Right hindlimb (tissue), 1 donor: Measurements from ENCODE around the gene CCDC183.
"Not testable (repeated sequence)": the region's sequence is repeated elsewhere in the genome, so short reads cannot be mapped to it uniquely, and the experiment has no call there.

ENCODE experiments used
- DNase-seq: peaks from one replicate; pipeline ENCODE4 v3.0.0-alpha.2; 2018

The CCDC183 gene

DNA sequence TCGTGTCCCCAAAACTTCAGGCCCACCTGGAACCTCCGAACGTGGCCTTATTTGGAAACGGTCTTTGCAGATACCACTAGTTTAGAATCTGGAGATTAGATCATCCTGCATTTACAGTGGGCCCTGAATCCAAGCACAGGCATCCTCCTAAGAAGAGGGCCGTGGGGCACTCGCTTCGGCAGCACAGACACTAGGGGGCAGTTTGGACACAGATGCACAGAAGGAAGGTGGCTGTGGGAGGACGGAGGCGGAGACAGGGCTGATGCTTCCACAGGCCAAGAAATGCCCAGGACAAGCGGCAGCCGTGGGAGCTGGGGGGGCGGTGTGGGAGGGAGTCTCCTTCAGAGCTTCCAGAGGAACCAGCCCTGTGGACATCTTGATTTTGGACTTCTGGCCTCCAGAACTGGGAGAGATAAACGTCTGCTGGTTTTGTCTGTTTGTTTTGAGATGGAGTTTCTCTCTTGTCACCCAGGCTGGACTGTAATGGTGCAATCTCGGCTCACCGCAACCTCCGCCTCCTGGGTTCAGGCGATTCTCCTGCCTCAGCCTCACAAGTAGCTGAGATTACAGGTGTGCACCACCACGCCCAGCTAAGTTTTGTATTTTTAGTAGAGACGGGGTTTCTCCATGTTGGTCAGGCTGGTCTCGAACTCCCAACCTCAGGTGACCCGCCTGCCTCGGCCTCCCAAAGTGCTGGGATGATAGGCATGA, 35.1 kb upstream of the CCDC183 start:
- not testable (repeated sequence) for DNase-seq

DNA sequence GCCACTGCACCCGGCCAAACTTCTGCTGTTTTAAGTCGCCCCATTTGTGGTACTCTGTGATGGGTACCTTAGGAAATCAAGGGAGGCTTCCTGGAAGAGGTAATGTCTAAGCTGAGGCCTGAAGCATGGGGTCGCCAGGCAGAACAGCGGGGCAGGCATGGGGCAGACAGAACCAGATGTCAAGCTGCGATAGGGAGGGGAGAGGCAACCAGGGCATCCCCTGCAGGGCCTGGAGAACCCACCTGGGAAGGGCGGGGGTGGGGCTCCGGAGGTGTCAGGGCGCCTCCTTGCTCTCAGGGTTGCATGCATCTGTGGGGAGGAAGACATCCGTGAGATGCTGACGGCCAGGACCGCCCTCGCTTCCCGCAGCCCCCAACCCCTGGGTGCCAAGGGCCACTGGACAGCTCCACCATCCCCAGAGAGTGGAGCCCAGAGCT, 34.6 kb upstream of the CCDC183 start:
- DNase-seq, result no peak

DNA sequence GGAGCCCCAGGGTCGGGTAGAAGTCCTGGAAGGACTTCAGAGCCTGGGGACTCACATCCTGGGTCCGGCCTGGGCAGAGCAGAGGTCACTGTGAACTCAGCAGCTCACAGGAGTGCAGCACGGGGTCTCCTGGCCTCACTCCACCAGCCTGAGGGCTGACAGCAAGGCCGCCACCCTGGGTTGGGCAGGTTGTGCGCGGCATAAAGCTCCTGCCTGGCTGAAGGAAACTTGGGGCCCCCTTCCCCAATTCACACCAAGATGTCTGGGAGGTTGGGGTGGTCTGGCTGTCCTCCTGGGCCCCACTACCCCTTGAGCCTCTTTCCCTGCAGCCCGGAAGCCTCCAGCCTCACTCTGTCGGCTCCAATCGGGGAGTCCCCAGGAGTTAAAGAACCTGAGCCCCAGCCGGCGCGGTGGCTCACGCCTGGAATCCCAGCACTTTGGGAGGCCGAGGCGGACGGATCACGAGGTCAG, 33.9 kb upstream of the CCDC183 start:
- DNase-seq, result no peak

DNA sequence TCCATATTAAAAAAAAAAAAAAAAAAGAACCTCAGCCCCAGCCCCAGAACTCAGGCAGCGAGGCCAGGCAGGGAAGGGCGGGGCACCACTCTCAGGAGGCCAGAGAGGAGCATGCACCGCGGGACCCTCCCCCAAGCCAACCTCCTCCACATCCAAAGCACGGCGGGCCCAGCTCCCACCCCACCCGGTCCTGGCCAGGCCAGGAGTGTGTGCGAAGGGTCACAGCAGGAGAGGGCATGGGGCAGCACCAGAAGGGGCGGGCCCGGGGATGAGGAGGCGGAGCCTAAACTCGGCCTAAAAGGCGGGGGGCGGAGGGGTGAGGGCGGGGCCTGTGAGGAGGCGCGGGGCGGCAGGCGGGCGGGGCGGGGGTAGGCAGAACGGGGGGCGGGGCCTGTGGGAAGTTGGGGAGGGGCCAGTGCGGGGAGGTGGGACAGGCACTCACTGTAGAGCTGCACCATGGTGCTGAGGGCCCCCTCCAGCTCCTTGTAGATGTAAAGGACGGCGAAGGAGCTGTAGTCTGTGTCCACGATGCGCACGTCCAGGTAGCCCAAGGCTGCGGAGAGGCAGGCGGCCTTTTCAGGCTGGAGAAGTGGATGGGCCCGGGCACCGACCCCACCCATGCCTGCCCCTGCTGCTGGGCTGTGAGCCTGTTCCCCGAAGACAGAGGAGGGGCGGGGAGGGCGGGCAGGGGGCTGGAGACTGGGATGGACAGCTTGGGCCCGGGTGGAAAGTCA, 33.1 kb upstream of the CCDC183 start:
- DNase-seq, result peak; percentile 64

DNA sequence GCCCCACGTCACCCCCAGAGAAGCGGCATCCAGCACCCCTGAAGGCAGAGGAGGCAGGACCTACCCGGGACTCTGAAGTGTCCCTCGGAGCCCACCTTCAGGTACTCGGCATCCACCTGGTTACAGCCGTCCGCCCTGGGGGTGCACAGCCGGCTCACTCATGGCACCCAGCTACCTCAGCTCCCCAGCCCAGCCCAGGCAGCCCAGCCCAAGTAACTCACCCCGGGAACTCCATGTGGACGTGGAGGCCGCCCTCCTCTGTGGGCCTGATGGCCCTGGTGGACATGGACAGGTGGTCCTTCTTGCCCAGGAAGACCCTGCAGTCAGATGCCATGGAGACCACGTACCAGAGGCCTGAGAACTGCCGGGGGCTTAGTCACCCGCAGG, 32.5 kb upstream of the CCDC183 start:
- DNase-seq, result no peak

DNA sequence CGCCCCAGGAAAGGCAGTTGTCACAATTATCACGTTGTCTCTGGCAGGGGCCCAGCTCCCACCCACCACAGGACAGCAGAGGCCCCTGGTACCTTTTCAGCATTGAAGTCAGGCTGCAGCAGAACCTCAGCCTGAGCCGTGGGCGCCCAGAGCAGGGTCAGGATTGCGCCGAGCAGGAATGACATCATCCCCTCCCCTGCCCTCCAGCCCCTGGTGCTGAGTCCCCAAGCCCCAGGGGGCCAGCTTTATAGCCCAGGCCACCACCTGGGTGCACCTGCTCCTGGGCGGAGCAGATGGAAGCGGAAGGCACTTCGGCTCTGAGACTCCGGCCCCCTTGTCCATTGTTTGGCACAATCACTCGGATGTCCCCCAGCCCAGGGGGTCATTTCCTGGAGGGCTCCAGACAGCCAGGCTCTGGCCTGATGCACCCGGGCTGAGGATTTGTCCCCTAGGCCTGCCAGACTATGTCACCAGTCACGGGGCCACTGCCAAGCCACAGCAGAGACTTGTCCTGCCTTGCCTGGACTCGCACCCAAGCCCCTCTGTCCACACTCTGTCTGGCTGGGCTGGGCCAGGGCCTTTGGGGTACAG, 31.7 kb upstream of the CCDC183 start, which contains the start of gene LCN15:
TSS of gene LCN15 (minus strand) at position 218 of the 591 bp plus-strand sequence. CDS start at position 188, 30 bp downstream.
- no peak for DNase-seq

DNA sequence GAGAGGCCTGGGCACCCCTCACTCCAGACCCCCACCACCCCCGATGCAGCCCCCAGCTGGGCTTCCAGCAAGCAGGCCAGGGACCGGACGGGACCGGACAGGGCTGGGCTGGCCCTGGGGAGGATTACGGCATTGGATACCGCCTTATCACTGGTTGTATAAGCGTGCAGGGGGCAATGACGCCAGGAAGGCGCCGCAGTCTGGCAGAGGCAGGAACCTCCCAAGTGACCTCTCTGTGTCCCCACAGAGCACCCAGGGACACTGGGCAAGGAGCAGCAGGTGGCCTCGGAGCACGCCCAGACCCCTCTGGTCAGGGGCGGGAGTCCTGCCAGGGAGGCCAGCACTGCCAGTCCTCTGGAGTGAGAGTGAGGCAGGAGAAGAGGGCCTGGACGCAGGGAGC, 31.1 kb upstream of the CCDC183 start:
- no peak for DNase-seq

DNA sequence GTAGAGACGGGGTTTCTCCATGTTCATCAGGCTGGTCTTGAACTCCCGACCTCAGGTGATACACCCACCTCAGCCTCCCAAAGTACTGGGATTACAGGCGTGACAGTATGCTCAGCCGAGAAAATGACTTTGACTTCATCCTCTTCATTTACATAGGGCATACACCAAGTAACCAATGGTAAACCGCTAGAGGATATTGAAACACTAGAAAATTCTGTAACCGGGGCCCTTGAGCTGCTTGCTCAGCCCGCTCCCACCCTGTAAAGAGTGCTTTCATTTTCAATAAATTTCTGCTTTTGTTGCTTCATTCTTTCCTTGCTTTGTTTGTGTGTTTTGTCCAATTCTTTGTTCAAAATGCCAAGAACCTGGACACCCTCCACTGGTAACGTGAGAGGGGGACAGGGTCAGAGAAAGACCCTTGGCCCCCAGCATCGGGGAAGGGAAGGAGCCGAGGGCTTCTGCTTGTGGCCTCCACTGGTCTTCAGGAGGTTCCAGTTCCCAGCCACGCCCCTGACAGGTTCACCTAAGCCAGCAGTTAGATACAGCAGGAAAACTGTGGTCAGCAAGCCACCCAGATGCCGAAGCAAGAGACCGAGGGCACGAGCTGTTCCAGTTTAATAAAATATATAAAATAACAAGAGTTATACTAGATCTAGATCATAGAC, 30.3 kb upstream of the CCDC183 start:
- DNase-seq, result not testable (repeated sequence)

DNA sequence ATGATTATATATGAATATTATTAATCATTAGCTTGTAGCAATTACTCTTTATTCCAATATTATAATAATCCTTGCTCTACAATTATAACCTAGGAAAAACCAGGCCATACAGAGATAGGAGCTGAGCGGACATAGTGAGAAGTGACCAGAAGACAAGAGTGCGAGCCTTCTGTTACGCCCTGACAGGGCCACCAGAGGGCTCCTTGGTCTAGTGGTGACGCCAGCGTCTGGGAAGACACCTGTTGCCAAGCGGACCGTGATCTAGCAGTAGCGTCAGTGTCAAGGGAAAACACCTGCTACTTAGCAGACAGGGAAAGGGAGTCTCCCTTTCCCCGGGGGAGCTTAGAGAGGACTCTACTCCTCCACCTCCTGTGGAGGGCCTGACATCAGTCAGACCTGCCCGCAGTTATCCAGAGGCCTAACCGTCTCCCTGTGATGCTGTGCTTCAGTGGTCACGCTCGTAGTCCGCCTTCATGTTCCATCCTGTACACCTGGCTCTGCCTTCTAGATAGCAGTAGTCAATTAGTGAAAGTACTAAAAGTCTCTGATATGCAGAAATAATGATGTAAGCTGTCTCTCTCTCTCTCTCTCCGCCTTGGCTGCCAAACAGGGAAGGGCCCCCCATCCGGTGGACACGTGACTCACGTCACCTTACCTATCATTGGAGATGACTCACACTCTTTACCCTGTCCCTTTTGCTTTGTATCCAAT, 29.6 kb upstream of the CCDC183 start:
- DNase-seq, result peak; percentile 59

DNA sequence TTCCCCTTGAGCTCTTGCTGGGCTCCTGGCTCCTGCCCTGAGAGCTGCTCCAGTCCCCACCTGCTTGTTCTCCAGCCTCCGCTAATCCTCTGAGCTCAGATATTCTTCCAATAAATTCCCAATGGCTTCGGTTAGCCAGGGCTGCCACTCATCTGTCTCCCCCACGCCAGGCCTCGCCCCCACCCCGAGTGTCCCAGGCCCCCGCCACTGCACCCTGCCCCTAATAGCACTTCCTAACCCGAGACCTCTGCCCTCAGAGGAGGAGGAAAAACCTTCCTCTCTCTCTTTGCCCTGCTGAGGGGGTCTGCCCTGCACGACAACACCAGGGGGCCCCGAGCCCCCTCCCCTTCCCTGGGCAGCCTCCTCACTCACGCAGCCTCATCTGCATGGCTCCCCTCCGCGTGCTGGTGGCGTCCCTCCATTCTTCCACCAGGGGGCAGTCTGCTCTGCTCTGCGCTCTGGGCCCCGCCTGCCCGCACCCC, 26.4 kb upstream of the CCDC183 start:
- no peak for DNase-seq

DNA sequence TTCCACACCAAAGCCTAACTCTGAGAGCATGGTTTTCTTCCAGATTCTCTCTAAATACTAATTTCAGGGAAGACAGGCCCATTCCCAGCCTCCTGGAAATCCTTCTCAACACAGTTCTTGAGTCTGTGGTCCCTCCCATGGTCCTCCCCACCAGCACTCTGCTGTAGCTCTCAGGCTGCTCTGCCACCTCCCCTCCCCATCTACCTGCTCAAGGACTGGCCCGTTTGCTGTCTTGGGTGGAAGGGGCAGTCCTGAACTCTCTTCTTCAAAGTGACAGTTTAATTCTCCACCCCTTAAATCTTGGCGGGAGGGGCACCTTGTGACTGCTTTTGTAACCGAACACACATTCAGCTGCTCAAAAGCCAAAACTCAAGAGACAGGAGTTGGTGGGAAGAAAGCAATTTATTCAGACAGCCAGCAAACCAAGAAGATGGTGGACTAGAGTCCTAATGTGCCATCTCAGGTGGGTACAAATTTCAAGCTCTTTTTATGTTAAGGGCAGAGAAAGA, 24.2 kb upstream of the CCDC183 start:
- DNase-seq, result no peak

DNA sequence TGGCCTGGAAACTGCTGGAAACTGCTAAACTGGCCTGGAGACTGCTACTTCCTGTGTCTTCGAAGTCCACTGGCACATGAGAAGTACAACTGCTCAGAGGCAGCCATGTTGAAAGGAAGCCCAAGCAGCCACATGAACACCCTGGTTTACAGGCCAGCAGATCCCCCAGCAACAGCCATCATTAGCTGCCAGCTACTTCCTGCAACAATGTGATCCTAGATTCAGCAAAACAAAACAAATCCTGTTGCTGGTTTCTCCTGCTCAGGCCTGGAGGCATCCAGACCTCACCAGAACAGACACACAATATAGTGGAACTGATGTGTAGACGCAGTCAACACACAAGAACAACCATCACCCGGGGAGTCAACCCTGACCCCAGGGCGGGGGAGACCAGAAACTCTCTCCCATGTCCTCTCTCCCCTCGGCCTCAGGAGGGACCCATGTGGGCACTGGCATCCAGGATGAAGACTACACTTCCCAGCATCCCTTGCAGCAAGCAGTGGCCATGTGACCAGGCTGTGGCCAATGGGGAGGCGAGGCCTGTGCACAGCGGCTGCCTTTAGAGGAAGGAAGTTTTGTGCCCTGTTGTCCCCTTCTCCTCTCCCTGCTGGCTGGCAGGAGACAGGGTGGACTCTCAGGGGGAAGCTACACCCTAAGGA, 22.6 kb upstream of the CCDC183 start:
- no peak for DNase-seq

DNA sequence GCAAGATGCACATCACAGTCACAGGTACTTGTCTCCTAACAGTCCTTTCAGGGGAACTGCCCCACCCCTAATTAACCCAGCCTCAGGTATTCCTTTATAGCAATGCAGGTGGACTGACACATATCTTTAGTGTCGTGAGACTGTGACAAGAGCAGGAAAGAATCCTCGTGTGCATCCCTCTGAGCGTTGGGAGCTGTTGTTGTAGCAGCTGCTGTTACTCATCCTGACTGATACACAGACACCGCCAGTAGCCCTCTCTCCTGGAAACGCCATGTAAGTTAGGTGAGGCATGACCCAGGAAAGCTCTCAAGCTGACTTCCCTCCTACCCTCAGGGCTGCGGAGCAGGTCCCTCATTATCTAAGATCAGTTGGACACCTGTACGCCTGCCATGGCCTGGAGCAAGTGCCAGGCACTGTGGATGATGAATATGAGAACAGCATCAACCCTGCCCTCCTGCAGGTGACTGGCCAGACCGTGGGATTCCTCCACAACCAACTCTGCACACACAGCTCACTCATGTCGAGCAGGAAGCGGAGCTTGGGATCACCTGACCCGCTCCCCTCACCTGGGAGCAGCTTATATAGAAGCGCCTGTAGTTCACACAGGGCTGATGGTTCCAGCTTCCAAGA, 21.6 kb upstream of the CCDC183 start:
- DNase-seq, result no peak

DNA sequence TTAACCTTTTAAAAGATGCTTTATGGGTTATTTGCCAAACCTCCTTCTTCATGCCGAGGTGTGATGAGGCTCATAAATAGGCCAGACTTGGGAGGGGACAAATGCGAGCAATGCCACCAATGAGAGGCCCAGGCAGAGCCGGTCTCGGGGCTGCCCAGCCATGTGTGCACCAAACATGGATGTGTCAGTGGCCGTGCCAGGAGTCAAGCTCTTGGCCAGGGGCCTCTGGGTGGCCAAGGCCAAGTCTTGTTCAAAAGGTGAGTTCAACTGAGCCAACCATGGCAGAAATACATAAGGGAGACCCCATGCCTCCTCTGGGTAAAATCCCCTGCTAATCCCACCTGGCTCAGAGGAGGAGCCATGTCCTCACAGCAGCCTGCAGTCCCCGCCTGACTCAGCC, 20.9 kb upstream of the CCDC183 start:
- no peak for DNase-seq

DNA sequence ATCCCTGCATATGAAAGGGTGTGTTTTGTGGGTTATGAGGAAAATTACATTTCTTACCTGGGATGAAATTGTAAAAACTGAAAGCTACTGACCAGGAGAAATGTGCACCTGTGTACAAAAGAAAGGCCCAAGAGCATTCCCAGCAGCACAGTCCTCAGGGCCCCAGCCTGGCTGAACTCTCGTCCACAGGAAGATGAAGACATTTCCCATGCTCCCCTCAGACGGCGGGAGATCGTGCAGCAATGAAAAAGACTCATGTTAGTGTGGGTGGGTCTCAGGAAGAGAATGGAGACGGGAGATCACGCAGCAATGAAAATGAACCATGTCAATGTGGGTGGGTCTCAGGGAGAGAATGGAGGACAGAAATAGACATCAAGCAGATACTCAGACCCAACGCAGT, 19.2 kb upstream of the CCDC183 start:
- DNase-seq, result no peak

DNA sequence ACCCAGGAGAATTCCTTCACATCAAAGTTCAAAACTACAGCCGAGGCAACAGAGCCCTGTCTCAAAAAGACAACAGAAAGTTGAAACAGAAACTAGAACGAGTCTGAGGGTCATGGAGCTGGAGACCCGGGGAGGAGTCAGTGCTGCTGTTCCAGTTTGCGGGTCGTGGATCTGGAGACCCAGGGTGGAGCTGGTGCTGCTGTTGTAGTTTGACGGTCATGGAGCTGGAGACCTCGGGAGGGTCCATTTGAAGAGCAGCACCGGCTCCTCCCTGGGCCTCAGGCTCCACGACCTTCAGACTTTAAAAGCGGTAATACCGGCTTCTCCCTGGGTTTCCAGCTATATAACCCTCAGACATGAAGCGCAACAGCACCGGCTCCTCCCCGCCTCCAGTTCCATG, 18.8 kb upstream of the CCDC183 start:
- peak; percentile 4 for DNase-seq

DNA sequence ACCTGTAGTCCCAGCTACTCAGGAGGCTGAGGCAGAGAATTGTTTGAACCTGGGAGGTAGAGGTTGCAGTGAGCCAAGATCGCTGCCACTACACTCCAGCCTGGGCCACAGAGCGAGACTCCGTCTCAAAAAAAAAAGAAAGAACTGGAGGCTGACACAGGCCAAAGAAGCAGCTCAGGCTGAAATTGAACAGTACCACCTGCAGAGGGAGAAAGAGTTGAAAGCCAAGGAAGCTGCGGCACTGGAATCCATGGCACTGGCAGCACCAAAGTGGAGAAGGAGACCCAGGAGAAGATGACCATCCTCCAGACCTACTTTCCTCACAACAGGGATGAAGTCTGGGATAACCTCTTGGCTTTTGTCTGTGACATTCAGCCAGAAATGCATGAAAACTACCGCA, 16.3 kb upstream of the CCDC183 start:
- DNase-seq, result no peak

DNA sequence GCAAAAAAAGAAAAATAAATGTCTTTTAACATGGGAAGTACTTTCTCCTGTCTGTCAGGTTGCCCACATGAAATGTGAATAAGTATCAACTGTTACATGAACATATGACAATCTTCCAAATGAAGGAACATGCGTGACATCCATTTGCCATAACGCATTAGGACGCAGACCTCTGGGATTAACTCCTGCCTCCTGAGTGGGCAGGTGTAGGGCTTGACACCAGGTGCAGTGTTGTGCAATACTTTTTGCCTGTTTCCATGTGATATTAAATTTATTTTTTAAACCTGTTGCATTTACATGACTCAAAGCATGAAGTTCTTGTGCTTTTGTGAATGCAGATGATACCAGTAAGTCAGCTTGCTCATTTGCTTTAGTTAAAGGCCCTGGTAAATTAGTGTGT, 13.7 kb upstream of the CCDC183 start:
- peak; percentile 4 for DNase-seq

DNA sequence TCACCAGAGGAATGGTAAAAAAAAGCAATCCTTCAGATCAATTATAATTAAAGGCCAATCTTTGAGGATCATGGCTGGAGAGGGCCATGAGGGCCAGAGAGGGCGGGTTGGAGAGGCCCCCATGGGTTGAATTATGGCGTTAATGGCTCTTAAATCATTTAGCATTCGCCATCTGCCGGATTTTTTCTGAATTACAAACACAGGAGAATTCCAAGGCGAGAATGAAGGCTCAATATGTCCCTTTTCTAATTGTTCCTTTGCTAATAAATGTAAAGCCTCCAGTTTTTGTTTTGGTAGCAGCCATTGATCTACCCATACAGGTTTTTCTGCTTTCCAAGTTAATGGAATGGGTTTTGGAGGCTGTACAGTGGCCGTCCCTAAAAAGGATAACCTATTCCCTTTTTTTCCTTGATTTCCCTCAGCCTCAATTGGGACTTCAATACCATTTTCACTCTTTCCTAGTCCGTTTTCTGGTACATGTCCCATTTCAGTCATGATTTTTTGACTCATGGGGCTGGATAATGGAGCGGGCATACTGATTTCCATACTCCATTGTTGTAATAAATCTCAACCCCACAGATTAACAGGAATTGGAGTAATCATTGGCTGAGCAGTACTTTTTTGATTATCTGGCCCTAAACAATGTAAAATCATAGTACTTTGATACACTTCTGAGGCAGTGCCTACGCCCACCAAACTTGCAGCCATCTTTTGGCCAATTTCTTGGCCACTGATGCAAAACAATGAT, 11.7 kb upstream of the CCDC183 start:
- peak; percentile 16 for DNase-seq

DNA sequence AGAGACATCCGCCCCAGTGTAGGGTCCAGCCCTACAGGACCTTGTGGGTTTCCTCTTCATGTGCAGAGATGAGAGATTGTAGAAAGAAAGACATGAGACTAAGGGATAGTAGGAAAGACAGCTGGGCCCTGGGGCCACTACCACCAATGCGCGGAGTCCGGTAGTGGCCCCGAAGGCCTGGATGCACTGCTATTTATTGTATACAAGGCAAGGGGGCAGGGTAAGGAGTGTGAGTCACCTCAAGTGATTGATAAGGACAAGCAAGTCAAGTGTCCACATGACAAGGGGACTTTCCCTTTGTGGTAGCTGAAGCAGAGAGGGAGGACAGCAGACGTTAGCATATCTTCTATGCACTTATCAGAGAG, 11.2 kb upstream of the CCDC183 start:
- no peak for DNase-seq
